HG03175 (cell line): Measurements from ENCODE around the gene ACADL.
"Not testable (repeated sequence)": the region's sequence is repeated elsewhere in the genome, so short reads cannot be mapped to it uniquely, and the experiment has no call there.

Source experiments
- ATAC-seq: cut with Tn5 transposase; IDR thresholded peaks from one replicate; pipeline ENCODE4 v1.9.1; 2021; ENCODE audit warnings: mild to moderate bottlenecking, moderate library complexity; ENCODE audit not compliant: unreplicated experiment

ACADL gene

GRCh38 chr2:210203147-210203546 lies 22.1 kb downstream of the ACADL start:
- no peak for ATAC-seq

GRCh38 chr2:210199854-210200253 lies 25.4 kb downstream of the ACADL start:
- no peak for ATAC-seq

- ATAC-seq, result peak; percentile 69
Observed at GRCh38 chr2:210199186-210199765, 26.0 kb downstream of the ACADL start.

GRCh38 chr2:210198326-210198725 lies 26.9 kb downstream of the ACADL start:
- ATAC-seq, result no peak

GRCh38 chr2:210197720-210198119 lies 27.5 kb downstream of the ACADL start:
- ATAC-seq, result no peak

GRCh38 chr2:210195101-210195852 lies 30.0 kb downstream of the ACADL start:
- peak; percentile 40 for ATAC-seq

GRCh38 chr2:210190345-210190744 lies 34.9 kb downstream of the ACADL start:
- peak; percentile 41 for ATAC-seq

GRCh38 chr2:210189452-210190138 lies 35.7 kb downstream of the ACADL start:
- peak; percentile 80 for ATAC-seq

GRCh38 chr2:210188755-210189154 lies 36.5 kb downstream of the ACADL start:
- ATAC-seq, result no peak

- ATAC-seq, result no peak
Observed at GRCh38 chr2:210188190-210188589, 37.1 kb downstream of the ACADL start.

GRCh38 chr2:210183936-210184335 lies 41.3 kb downstream of the ACADL start:
- ATAC-seq, result not testable (repeated sequence)

- not testable (repeated sequence) for ATAC-seq
Observed at GRCh38 chr2:210181606-210182088, 43.6 kb downstream of the ACADL start.

GRCh38 chr2:210181033-210181605 lies 44.1 kb downstream of the ACADL start:
- not testable (repeated sequence) for ATAC-seq

GRCh38 chr2:210180477-210180876 lies 44.8 kb downstream of the ACADL start:
- ATAC-seq, result no peak

- no peak for ATAC-seq
Observed at GRCh38 chr2:210179351-210179990, 45.8 kb downstream of the ACADL start.

GRCh38 chr2:210177769-210178168 lies 47.5 kb downstream of the ACADL start:
- no peak for ATAC-seq

GRCh38 chr2:210177115-210177514 lies 48.1 kb downstream of the ACADL start:
- ATAC-seq, result not testable (repeated sequence)

- ATAC-seq, result no peak
Observed at GRCh38 chr2:210174086-210174485, 51.2 kb downstream of the ACADL start.

- no peak for ATAC-seq
Observed at GRCh38 chr2:210172219-210172575, 53.0 kb downstream of the ACADL start.

GRCh38 chr2:210171309-210172218 lies 53.7 kb downstream of the ACADL start, which contains the start of gene KANSL1L:
Gene KANSL1L (minus strand): TSS chr2:210171409. CDS start chr2:210154582, 16,827 bp downstream.
- peak; percentile 71 for ATAC-seq
